GM04504 (cell line): Measurements from ENCODE around the gene EYA2.

Source experiments
- DNase-seq: peaks from one replicate; pipeline ENCODE4 v3.0.0-alpha.2; 2012; ENCODE audit warnings: low read depth

EYA2 gene

DNA sequence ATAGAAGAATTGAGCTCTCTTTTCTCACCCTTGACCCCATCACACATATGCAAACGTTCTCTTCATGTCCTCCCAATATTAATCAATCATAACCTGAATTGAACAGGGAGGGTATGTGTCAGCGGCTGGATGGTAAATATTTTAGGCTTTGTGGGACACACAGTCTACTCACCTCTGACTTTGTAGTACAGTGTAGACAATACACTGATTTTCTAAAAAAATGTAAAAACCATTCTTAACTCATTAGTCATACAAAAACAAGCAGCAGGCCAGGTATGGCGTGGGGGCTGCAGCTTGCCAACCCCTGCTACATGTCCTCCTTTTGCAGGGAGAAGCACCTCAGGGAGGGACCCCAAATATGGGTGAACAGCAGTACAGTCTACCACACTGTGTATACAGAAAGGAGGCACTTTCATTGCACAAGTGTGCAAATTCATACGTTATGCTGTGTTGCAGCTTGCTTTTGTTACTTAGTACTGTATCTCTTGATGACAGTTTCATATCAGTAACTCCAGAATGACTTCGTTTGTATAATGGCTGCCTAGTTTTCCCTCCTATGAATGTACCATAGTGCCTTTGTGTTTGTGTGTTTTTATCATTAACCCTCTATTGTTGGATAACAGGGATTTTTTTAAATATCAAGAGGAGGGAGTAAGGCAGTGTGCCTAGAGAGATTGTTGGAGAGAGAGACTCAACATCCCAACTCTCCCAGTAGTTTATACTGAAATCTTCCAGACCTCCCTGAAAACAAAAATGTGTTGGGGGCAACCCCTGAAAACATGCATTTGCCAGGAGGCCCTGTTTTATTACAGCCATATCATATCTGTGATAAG lies 247.5 kb downstream of the EYA2 start:
- DNase-seq, result no peak

DNA sequence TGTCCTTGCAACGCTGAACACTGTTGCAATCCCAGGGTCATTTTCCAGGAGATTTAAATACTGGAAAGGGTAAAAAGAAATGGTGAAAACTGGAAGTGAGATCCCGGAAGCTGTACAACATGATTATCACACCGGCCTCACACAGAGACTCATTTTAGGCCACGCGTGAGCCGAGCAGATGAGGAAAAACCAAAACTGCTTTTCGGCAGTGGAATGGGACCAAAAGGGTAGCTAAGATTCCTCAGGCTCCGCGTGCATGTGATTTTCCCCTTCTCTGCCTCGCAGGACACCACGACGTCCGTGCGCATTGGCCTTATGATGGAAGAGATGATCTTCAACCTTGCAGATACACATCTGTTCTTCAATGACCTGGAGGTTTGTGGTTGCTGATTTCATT lies 248.1 kb downstream of the EYA2 start:
- DNase-seq, result no peak

DNA sequence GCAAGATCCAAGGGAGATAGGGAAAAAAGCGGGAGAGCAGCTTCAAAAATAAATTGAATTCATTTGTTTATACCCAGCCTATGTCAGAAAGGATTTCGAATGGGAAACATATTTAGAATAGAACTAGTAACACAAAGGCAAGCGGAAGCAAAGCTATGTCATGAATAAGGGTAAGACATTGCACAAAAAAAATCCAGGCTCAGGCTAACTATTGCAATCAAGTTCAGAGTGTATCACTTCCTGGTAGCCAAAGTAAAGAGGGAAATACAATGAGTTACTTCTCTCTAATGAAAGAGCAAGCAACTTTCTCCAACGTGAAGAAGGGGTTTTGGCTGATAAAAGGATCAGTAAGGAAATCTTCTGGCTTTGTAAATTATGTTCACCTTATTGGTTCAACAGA lies 249.0 kb downstream of the EYA2 start:
- DNase-seq, result no peak

DNA sequence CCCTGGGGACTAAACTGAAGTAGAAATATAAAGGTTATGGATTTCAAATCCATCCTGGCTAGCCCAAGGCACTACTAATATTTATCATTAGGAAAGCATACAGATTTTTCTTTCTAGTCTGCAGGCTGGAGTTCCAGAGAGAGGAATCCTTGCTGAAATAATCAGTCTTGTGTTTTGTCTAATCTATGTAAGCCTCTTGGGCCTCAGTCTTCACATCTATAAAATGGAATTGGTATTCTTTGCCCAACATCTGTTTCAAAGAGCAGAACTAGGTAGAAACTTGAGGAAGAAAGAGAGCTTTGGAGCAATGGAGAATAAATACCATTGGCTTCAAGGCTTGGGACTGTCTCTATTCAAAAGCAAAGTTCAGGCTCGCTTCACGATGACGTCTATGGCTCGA lies 249.8 kb downstream of the EYA2 start:
- DNase-seq, result no peak

DNA sequence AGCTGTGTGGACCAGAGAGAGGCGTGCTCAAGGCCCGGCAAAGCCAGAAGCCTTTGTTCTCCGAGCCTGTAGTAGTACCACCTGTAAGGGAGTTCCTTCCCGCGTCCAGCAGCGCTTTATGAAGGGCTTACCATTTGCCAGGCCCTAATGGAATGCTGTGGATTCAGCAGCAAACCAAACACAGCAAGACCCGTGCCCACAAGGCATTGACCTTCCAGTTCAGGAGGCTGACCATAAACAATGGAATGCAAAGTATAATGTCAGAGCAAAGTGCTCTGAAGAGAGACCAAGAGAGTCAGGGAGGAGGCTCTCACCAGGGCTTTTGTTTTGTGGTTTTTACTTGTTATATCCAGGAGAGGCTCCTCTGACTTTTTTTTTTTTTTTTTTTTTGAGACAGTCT lies 252.0 kb downstream of the EYA2 start:
- DNase-seq, result peak; percentile 24

DNA sequence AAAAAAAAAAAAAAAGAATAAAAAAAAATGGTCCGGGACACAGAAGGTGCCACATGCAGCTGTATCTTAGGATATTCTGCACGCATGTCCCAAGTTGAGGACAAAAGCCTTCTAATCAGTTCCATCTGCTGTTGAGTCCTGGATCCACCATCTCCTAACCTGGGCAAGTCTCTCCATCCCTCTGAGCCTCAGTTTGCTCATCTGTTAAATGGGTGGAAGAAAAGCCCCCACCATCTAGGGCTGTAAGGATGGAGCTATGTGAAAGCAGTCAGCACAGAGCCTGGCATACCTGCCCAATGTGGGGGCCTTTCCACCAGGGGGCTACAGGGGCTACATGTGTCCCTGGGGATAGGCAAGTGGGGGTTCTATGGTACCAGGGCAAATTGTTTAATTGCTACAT lies 253.4 kb downstream of the EYA2 start:
- no peak for DNase-seq

DNA sequence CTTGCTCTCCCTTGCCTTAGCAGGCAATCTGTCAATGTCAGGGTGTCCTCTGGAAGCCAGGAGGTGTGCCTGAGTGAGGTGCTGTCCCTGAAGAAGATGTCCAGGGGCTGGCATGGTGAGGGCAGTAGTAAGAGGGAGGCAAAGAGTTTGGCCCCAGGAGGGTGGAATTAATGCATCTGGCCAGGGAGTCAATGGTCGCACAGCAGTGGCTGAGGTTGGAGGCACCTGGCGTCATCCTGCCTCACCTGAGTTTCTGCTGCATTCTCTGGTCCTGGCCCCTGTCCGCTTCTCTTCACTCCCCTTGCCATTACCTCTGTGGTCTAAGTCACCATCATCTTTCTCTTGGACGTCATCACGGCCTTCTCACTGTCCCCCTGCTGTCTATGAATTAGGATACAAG lies 255.3 kb downstream of the EYA2 start:
- DNase-seq, result no peak

DNA sequence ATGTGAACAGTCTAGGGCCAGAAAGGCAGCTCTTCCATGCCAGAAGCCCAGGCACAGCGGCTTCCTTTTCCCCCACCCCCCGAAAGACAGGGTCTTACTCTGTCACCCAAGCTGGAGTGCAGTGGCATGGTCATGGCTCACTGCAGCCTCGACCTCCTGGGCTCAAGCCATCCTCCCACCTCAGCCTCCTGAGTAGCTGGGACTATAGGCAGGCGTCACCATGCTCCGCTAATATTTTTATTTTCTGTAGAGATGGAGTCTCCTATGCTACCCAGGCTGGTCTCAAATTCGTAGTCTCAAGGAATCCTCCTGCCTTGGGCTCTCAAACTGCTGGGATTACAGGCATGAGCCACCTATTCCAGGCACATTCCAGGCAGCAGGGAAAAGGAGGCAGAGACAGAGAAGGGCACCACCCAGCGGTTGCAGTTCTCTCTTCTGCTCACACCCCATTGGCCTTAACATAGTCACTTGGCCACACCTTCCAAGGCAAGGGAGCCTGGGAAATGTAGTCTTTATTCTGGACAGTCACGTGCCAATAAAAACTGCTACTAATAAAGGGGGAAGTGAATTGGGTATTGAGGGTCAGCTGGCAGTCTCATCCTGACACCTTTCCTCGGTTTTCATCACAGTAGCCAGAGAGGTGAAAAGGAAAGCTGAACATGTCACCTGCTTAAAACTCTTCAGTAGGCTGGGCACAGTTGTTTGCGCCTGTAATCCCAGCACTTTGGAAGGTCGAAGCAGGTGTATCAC lies 255.9 kb downstream of the EYA2 start:
- DNase-seq, result peak; percentile 58

DNA sequence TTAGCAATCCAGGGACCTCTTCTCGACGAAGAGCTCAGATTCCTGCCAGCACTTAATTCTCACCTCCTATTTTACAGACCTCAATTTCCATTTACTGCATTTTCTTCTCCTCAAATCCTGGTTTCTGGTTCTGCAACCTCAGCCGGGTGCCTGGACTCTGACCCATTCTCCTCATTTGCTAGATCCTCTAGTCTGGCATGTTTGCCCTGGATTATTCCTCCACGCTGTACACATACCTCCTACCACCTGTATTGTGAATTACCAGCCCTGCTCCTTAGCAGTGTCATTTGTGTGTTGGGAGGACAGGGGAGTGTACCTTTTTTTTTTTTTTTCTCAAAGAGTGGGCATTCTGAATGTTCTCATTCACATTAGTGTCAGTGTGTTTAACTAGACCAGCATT lies 257.4 kb downstream of the EYA2 start:
- no peak for DNase-seq

DNA sequence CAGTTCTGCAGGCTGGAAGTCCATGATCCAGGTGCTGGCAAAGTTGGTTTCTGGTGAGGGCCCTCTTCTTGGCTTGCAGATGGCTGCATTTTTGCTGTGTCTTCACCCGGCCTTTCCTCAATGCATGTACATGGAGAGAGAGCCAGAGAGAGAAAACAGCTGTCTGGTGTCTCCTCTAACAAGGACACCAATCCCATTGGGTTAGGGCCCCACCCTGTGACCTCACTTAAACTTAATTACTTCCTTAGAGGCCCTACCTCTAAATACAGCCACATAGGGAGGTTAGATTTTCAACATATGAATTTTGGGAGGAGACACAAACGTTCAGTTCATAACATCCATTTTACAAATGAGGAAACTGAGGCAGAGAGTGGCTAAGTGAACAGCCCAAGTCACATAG lies 259.4 kb downstream of the EYA2 start:
- DNase-seq, result no peak

DNA sequence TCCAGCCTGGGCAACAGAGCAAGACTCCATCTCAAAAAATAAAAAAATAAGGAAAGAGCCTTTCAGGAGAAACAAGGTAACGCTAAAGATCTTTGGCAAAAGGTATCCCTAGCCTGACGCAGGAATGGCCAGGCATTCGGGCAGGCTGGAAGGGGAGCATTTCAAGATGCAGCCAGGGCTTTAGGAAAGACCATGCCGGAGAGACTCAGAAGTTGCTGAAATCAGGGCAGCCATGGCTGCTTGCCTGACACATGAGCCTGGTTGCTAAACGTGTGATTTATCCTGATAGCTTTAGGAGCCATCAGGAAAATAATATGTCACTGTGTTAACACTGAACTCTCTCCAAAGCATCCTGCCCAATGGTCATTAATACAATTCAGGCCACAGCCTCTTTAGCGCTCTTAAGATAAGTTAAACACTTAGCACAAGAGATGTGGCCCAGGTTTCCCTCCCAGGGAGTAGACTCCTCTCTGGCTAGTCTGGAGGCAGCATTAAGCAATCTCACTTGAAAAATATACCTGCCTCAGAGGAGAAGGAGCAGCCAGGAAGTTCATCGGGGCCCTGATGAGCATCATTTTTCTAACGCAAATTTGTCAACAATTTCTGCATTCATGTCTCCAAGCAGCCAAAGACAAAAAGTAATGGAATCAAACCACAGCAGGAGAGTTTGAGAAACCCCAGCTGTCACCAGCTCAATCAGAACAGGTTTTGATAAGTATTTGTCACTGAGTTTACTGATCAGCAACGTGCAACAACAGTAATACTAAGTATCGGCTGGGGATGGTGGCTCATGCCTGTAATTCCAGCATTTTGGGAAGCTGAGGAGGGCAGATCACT lies 261.9 kb downstream of the EYA2 start:
- no peak for DNase-seq

DNA sequence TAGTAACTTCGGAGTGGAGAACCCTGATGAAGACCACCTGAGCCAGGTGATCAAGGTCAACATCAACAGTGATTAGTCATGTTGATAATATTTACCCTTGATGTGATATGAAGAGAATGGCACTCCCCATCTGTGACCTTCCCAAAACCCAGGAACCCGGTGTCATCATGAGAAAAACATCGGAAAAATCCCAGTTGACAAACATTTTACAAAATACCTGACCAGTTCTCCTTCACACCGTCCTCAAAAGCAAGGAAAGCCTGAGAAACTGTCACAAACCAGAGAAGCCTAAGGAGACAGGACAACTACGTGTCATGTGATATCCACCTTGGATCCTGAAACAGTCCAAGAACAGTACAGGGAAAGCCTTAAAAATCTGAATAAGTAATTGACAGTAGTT lies 264.5 kb downstream of the EYA2 start:
- DNase-seq, result no peak

DNA sequence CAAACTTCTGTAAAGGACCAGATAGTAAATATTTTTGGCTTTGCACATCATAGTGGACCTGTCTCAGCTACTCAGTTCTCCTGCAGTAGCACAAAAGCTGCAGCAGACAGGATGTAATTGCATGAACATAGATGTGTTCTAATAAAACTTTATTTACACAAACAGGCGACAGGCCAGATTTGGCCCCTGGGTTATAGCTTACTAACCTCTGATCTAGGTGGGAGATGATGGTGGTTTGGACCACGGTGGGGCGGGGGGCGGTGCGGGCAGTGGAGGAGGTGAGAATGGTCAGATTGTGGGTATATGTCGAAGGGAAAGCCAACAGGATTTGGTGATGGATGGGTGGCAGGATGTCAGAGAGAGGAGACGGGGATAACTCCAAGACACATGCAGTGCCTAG lies 265.6 kb downstream of the EYA2 start:
- DNase-seq, result no peak

DNA sequence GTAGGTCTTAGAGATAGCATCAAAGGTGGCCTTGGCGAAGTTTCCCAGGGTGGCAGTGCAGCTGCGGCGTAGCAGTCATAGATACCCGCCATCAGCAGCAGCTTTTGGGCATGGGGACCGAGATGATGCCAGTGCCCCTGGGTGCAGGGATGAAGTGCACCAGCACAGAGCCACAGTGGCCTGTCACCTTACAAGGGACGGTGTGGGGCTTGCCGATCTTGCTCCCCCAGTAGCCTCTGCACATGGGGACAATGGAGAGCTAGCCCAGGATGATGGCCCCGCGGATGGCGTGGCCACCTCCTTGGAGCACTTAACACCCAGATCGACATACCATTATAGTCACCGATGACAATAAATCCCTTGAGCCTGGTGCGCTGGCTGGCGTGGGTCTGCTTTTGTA lies 266.3 kb downstream of the EYA2 start:
- no peak for DNase-seq

DNA sequence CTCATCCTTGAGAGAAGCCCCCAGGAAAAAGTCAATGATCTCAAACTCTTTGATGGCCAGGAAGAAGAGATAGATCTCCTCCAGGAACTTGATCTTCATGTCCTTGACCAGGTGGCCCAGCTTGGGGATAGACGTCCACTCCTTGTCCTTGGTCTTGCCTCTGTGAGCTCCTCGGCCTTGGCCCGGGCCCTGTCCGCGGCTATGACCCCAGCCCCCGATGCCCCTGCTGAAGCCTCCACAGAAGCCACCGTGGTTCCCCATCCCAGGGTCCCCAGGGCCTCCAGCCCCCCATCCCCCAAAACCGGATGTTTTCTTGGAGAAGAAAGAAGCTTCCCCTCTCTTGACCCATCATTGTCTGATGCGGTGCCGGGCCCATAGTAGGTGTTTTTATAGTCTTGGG lies 266.8 kb downstream of the EYA2 start:
- DNase-seq, result no peak

DNA sequence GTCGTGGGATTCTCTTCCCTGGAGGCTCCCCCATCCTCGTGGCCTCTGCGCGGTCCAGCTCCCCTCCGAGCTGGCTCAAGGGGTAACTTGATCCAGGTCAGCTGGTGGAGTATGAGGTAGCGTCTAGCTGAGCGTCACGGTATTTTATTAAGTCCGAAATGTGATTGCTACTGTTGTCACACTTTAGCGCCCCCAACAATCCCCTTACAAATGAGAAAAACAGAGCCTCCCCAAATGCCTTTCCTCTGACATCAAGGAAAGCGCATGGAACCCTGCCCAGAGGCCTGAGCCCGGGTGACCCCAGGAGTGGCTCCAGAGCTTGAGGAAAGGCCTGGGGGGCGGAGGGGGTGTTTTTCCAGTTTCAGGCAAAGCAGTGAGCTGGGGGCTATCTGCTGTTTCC lies 269.5 kb downstream of the EYA2 start:
- no peak for DNase-seq

DNA sequence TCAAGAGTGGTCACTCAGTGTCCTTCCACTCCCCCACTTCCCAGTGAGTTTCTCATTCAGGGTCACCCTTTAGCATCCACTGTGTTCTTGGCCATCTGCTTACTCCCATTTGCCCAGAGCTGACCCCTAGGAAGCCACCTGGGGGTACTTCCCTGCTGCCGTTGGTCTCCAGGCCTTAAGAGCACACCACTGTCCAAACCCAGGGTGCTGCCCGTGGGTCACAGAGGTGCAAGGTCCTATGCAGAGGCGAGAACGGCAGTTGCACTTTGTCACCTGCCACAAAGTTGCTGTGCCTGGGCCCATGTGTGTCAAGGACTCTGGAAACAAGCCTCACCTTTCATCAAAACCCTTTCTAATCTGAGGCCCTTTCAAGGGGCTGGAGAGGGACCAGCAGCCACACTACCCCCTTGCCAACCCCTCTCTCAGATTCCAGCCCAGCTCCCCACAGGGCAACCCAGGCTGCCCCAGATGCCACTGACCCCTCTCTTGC lies 270.8 kb downstream of the EYA2 start:
- DNase-seq, result no peak

DNA sequence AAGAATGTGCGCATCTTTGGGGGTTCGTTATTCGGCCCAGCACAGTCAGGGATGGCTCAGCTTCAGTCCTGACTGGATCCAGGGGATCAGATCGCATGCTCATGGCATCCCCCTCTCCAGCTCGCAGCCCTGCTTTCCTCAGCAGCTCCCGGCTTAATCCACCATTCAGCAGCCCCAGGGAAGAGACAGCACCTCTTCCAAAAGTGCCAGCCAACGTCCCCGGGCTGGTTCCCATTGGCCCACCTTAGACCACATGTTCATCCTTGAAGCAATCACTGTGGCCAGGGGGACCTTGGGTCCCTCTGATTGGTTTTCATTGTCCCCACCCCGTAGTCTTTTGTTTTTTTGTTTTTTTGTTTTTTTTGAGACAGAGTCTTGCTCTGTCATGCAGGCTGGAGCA lies 273.2 kb downstream of the EYA2 start:
- DNase-seq, result no peak

DNA sequence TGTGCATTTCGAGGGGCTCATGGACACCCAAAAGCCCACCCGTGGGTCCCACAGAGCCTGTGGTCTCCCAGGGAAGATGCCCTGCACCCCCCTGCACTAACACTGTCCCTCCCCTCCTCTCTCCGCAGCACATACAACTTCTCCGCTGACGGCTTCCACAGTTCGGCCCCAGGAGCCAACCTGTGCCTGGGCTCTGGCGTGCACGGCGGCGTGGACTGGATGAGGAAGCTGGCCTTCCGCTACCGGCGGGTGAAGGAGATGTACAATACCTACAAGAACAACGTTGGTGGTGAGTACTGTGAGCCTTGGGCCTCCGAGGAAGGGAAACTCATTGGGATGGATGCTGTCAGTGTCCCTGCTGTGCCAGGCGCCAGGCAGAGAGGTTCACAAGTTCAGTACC lies 277.9 kb downstream of the EYA2 start:
- no peak for DNase-seq

DNA sequence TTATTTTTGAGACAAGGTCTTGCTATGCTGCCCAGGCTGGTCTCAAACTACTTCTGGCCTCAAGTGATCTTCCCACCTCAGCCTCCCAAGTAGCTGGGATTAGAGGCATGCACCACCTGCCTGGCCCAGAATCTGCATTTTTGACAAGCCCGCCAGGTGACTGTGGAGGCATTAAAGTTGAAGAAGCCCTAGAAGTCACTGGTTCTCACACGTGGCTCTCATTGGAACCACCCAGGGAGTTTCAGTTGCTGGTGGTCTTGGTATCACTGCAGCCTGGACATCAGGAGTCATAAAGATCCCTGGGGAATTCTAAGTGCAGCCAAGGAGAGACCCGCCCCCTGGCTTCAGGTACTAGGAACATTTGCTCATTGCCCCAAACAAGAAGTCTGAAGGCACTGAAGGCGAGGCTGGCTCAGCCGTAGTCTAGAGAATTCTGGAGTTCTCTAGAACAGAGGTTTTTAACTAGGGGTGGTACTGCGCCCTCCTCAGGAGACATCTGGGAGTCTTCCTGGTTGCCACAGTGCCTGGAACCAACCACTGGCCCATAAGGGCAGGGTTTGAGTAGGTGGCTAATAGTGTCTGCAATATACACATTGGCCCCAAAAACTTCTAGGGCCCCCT lies 279.1 kb downstream of the EYA2 start:
- no peak for DNase-seq

DNA sequence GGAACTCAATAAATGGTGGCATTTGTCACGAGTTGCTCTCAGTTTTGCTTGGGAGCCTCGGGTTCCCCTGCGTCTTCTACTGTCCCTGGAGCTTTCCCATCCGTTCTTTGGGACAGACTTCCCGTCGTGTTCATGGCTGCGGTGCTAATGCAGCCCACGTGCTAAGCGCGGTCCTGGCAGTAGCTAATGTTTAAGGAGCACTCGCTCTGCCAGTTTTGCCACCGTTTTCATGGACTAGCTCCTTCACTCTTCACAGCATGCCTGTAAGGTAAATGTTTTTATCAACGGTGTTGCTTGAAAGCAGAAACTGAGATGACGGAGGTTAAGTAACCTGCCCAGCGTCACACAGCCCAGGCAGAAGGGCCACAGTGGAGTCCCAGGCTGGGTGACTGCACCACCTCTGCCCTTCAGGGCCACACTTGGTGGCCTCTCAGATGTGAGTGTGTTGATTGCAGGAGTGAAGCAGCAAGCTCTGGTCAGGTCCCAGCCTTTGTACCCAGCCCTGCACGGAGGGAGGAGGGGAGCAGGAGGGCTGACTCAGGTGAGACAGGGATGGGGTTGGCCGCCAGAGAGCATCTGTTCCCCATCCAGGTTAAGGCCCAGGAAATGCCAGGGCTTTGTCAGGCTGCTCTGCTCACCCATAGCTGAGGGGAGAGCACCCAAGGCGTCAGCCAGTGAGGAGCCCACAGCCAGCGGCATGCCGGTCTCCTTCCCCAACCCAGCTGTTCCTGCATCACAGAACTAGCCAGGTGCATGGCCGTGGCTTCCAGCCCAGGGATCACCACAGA lies 280.0 kb downstream of the EYA2 start:
- no peak for DNase-seq
